HEK293 (cell line): ENCODE results near the gene B4GALNT1.
"Not testable (repeated sequence)": the region's sequence is repeated elsewhere in the genome, so short reads cannot be mapped to it uniquely, and the experiment has no call there.

Experiments
- CTCF ChIA-PET: fragments of 350-600 bp; formaldehyde crosslinking; extraction: SDS; loops from one replicate; lab custom pipeline; 2021; ENCODE audit warnings: antibody characterized with exemption; lab: Yijun Ruan, JAX
- POLR2A ChIA-PET: fragments of 300-600 bp; formaldehyde crosslinking; extraction: SDS; loops from one replicate; lab custom pipeline; 2020; ENCODE audit warnings: antibody characterized with exemption, inconsistent platforms; lab: Yijun Ruan, JAX
- H3K27ac ChIP-seq: fragments of 200-500 bp; sonication (Bioruptor generic); 2 replicates; pipeline ENCODE4 v1.5.1; 2014; ENCODE audit warnings: low read depth, low read length, control low read depth, inconsistent platforms; ENCODE audit errors: extremely low read depth
- H3K36me3 ChIP-seq, 2 experiments: fragments of 200-500 bp in 1 of 2; sonication (Bioruptor generic) in 1 of 2; 1 replicate in 1 of 2; 2 replicates in 1 of 2; pipeline ENCODE4 v1.5.1; 2014 to 2017; ENCODE audit warnings: inconsistent platforms in 2 of 2, low read length in 2 of 2; ENCODE audit not compliant: control insufficient read depth in 2 of 2, insufficient read depth in 1 of 2
- H3K4me1 ChIP-seq: fragments of 200-500 bp; sonication (Bioruptor generic); 2 replicates; pipeline ENCODE4 v1.5.1; 2014; ENCODE audit warnings: mild to moderate bottlenecking, low read length, inconsistent platforms; ENCODE audit not compliant: control insufficient read depth, insufficient read depth
- H3K4me3 ChIP-seq: 2 replicates; pipeline ENCODE4 v1.5.1; 2011; ENCODE audit warnings: low read depth, mild to moderate bottlenecking, control low read depth, low read length, moderate library complexity
- H3K9me3 ChIP-seq: fragments of 200-500 bp; sonication (Bioruptor generic); 2 replicates; pipeline ENCODE4 v1.5.1; 2014; ENCODE audit warnings: low read depth, low read length, inconsistent platforms; ENCODE audit not compliant: control insufficient read depth, insufficient read depth
- ATF2 ChIP-seq: fragments of 450-650 bp; formaldehyde crosslinking; IDR thresholded peaks from 2 replicates; pipeline ENCODE4 v1.5.1; 2016; ENCODE audit warnings: missing biosample characterization, missing genetic modification characterization, low read depth
- HOXD13 ChIP-seq: sonication (generic); formaldehyde crosslinking; IDR thresholded peaks from 2 replicates; pipeline ENCODE4 v1.8.0; 2022; ENCODE audit warnings: missing genetic modification reagents, borderline replicate concordance
- KLF10 ChIP-seq: fragments of 450-650 bp; IDR thresholded peaks from 2 replicates; pipeline ENCODE4 v1.5.1; 2018; ENCODE audit warnings: missing biosample characterization, mild to moderate bottlenecking, missing genetic modification characterization
- PRDM2 ChIP-seq: fragments of 450-650 bp; formaldehyde crosslinking; IDR thresholded peaks from 2 replicates; pipeline ENCODE4 v1.5.1; 2016; ENCODE audit warnings: missing biosample characterization, missing genetic modification characterization, borderline replicate concordance
- ZBTB17 ChIP-seq: fragments of 450-650 bp; formaldehyde crosslinking; IDR thresholded peaks from 2 replicates; pipeline ENCODE4 v1.5.1; 2016; ENCODE audit warnings: missing biosample characterization, missing genetic modification characterization
- ZBTB6 ChIP-seq: fragments of 450-650 bp; formaldehyde crosslinking; IDR thresholded peaks from 2 replicates; pipeline ENCODE4 v1.5.1; 2017; ENCODE audit warnings: missing biosample characterization, missing genetic modification characterization
- ZEB2 ChIP-seq: fragments of 450-650 bp; formaldehyde crosslinking; IDR thresholded peaks from 2 replicates; pipeline ENCODE4 v1.5.1; 2016; ENCODE audit warnings: missing biosample characterization, missing genetic modification characterization
- ZNF302 ChIP-seq: fragments of 450-650 bp; formaldehyde crosslinking; IDR thresholded peaks from 2 replicates; pipeline ENCODE4 v1.5.1; 2016; ENCODE audit warnings: missing biosample characterization, missing genetic modification characterization, low read depth
- ZNF596 ChIP-seq: fragments of 450-650 bp; IDR thresholded peaks from 2 replicates; pipeline ENCODE4 v1.5.0; 2018; ENCODE audit warnings: missing biosample characterization, mild to moderate bottlenecking, missing genetic modification characterization, moderate library complexity
- ZNF621 ChIP-seq: fragments of 450-650 bp; formaldehyde crosslinking; IDR thresholded peaks from 2 replicates; pipeline ENCODE4 v1.5.1; 2017; ENCODE audit warnings: missing biosample characterization, missing genetic modification characterization
- ZNF658 ChIP-seq: fragments of 450-650 bp; formaldehyde crosslinking; IDR thresholded peaks from 2 replicates; pipeline ENCODE4; 2016; ENCODE audit warnings: missing biosample characterization, missing genetic modification characterization
- ZNF664 ChIP-seq: fragments of 450-650 bp; formaldehyde crosslinking; IDR thresholded peaks from 2 replicates; pipeline ENCODE4 v1.5.1; 2016; ENCODE audit warnings: missing biosample characterization, missing genetic modification characterization
- ZNF785 ChIP-seq: fragments of 450-650 bp; formaldehyde crosslinking; IDR thresholded peaks from 2 replicates; pipeline ENCODE4 v1.5.1; 2016; ENCODE audit warnings: missing biosample characterization, missing genetic modification characterization

B4GALNT1 gene

DNA sequence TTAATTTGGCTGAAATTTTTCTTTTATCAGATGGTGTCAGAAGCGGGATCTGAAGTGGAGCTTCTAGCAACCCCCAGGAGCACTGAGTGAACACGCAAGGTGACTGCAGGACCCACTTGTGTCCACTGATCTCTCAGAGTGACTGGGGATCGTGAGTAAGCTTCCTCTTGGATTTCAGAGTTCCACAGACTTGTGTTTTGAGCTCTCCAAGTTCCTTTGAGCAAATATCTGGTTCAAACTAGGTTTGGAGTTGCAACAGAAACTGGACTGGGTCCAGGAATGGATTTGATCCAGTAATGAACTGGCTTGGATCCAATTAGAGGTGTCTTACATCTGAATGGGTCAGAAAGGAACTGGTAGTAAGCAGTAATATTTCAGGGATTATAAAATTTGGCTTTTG, 24.7 kb upstream of the B4GALNT1 start (continued):
- TF ChIP-seq ZBTB6 (tag by site-specific recombination) (no peak), ZNF664 (no peak), ZNF785 (tag by site-specific recombination) (no peak), ZNF302 (tag by site-specific recombination) (no peak), PRDM2 (tag by site-specific recombination) (no peak), ZNF596 (no peak), ATF2 (tag by site-specific recombination) (no peak), ZEB2 (tag by site-specific recombination) (no peak)

DNA sequence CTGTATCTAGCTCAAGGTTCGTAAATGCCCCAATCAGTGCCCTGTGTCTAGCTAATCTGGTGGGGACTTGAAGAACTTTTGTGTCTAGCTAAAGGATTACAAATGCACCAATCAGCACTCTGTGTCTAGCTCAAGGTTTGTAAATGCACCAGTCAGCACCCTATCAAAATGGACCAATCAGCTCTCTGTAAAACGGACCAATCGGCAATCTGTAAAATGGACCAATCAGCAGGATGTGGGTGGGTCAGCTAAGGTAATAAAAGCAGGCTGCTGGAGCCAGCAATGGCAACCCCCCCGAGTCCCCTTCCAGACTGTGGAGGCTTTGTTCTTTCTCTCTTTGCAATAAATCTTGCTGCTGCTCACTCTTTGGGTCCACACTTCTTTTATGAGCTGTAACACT, 23.4 kb upstream of the B4GALNT1 start:
- H3K9me3 ChIP-seq, H3K36me3 ChIP-seq, H3K4me1 ChIP-seq, POLR2A ChIA-PET, H3K27ac ChIP-seq, H3K4me3 ChIP-seq: not testable (repeated sequence)
- CTCF ChIA-PET, result interaction anchor here (0.6 to 1.2 kb wide), 3 partner anchors 37 to 1114 kb away, joined by 3 to 4 read pairs (median 4); no protein-coding TSS in a partner anchor

DNA sequence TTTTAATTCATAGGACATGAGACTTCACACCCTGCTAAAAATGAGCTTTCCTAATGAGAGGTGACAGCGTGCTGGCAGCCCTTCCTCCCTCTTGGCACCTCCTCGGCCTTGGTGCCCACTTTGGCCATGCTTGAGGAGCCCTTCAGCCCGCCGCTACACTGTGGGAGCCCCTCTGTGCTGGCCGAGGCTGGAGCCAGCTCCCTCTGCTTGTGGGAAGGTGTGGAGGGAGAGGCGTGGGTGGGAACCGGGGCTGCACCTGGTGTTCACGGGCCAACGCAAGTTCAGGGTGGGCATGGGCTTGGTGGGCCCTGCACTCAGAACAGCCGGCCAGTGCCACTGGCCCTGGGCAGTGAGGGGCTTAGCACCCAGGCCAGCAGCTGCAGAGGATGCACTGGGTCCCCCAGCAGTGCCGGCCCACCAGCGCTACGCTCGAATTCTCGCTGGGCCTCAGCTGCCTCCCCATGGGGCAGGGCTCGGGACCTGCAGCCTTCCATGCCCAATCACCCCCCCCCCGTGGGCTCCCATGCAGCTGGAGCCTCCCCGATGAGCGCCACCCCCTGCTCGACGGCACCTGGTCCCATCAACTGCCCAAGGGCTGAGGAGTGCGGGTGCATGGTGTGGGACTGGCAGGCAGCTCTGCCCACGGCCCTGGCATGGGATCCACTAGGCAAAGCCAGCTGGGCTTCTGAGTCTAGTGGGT, 22.7 kb upstream of the B4GALNT1 start:
- H3K36me3 ChIP-seq, result no peaks in the 10 kb centered on the region
- H3K4me3 ChIP-seq, result no peak overlapping the region
- no peak overlapping the region for H3K27ac ChIP-seq
- ChIA-PET POLR2A (interaction anchor here (0.7 kb wide), 1 partner anchor 52 kb away, joined by 4 read pairs; no protein-coding TSS in a partner anchor), CTCF (interaction anchor here (0.6 to 1.0 kb wide), 2 partner anchors 56 to 1114 kb away, joined by 3 to 4 read pairs; no protein-coding TSS in a partner anchor)
- no peak for TF ChIP-seq ZNF658 (tag by site-specific recombination)
- TF ChIP-seq KLF10 (tag by site-specific recombination), result no peak
- no peak for TF ChIP-seq ZNF621
- no peak for TF ChIP-seq ZBTB17 (tag by site-specific recombination)
- no peak for TF ChIP-seq HOXD13 (CRISPR knock-in tag)
- no peaks in the 10 kb centered on the region for H3K4me1 ChIP-seq
- H3K9me3 ChIP-seq, result no peaks in the 10 kb centered on the region
